ENCODE results near the gene BARX2.
"Not testable (repeated sequence)": the region's sequence is repeated elsewhere in the genome, so short reads cannot be mapped to it uniquely, and the experiment has no call there.

GRCh38 chr11:129327708-129328107 lies 47.9 kb upstream of the BARX2 start:
- not testable (repeated sequence) for TF ChIP-seq CTCF (IDR thresholded peaks at IDR 0.05; ENCODE audit: insufficient read depth, low read length, poor library complexity, severe bottlenecking); EZH2phosphoT487 (conservative IDR thresholded peaks at IDR 0.05; ENCODE audit: low read length)

Measured in SU-DHL-6 (cell line).